NCI-H2227 treated with DMSO at 0.1 percent for 48 hours (cell line): ENCODE data around the gene PRPF6.

Experiments used
- DNase-seq: peaks from one replicate; lab custom pipeline; 2025; lab: John Stamatoyannopoulos, UW

The PRPF6 gene

DNA sequence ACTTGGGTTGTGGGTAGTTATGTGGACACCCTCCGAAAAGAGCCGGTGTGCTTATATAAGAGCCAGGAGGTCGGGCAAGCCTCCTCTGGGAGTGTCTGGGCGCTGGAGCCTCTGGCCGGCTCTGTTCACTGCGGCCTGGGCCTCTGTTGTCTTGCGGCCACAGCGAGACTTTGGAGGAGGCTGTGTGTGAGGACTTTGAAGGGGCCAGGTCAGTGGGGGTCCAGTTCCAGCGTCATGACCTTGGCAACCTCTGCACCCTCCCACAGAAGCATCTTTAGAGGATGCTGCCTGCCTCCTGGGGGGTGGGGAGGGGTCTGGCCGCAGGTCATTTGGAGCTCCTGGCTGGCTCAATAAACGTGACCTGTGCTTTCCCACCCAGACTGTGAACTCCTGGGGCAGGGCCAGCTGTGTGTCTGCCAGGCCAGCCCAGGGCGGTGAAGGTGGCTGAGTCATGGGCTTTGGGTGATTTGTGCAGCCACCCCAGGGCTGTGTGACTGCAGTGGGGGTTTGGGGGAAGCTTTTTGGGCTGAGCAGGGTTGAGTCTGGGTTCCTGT is 83.3 kb downstream of the PRPF6 start:
- DNase-seq, result no peak

DNA sequence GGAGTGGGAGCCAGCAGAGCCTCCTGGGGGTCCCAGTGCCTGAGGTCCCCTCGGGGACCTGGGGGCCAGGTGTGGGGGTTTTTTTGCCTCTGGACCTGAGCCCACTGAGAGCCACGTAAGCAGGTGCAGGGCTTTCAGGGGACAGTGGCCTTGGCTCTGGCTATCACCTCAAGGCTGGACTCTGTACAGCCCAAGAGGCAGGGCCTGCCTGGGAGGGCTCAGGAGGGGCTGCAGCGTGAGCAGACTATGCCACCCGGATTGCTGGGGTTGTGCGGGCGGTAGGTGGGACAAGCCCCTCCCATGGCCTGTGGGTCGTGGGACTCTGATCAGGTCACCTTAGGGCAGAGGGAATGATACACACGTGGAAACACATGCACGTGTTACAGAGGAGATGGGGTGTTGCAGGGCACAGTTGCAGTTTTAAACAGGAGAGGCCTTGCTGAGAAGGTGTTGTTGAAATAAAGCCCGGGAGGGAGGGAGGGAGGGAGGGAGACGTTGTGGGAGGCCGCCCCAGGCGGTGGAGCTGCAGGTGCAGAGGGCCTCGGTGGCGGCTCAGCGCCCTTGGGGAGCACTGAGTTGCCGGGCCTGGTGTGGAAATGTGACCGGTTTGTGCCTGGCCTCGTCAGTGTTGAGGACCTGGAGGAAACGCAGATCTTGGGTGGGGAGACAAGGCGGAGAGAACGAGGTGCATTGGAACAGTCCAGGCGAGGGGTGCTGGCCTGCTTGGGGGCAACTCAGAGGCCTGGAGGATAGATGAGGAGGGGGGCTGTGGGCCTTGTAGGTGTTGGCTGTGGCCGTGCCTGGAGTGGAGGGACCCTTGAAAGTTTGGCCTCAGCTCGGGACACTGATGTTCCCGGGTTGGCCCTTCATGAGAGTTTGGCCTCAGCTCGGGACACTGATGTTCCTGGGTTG is 84.4 kb downstream of the PRPF6 start:
- DNase-seq, result no peak

DNA sequence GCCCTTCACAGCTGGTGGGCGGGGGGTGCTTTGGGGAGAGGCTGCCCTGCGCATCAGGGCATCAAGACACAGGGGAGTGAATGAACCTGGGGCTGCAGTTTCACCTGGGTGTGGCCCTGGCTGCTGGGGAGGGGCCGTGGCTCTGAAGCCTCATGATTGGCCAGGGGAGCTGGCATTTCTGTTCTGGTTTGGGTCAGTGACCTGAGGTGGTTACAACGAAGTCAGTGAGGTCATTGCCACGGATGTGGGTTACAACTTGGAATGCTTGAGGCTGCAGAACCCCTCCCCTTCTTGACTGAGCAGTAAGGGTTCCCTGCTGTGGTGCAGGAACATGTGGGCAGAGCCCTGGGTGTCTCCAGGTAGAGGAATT is 85.0 kb downstream of the PRPF6 start:
- no peak for DNase-seq

DNA sequence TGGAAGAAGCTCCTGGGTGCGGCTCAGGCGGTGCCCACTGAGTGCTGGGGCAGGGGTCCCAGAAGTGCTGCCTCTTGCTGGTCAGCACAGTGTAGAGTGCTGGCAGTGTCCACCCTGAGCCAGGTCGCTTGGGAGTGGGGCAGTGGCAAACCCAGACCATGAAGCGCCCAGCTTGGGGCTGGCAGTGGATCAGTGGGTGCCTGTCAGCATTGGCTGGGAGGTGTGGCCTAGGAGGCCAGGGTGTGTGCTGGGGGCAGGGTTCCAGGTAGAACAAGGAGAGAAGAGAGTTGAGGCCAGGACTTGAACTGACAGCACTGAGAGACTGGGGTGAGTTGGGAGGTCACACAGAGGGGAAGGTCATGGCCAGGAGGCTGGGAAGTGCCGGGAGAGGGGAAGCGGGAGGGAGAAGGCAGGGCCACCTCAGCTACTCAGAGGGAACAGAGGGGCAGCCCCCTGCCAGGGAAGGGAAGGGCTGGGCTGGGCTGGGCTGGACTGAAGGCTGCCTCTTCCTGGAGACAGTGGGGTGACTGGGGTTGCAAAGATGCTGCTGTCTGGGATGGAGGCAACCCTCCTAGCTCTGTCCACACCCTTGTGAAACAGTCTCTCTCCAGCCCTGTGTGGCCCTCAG is 86.2 kb downstream of the PRPF6 start:
- DNase-seq, result no peak

DNA sequence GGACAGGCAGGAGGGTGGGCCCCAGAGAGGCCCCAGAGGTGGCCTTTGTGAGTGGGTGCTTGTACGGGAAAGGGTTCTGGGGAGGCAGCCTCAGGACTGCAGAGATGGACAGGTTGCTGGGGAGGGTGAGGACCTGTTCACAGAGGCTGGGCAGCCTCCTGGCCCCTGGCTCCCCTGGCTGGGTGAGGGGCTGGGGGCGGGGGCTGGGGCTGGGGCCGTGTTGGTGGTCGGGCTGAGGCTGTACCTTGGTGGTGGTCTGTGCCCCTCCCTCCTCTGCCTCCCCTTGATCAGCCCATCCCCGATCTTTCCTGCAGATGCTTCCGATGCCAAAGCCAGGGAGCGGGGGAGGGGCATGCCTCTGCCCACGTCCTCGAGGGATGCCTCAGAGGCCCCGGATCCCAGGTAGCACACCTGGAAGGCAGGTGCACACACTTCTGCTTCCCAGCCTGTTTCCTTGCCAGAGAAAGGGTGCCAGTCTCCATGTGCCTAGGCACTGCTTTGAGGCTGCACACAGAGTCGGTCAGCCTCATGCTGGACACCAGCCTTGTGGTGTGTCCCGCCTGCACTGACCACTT is 86.9 kb downstream of the PRPF6 start:
- no peak for DNase-seq

DNA sequence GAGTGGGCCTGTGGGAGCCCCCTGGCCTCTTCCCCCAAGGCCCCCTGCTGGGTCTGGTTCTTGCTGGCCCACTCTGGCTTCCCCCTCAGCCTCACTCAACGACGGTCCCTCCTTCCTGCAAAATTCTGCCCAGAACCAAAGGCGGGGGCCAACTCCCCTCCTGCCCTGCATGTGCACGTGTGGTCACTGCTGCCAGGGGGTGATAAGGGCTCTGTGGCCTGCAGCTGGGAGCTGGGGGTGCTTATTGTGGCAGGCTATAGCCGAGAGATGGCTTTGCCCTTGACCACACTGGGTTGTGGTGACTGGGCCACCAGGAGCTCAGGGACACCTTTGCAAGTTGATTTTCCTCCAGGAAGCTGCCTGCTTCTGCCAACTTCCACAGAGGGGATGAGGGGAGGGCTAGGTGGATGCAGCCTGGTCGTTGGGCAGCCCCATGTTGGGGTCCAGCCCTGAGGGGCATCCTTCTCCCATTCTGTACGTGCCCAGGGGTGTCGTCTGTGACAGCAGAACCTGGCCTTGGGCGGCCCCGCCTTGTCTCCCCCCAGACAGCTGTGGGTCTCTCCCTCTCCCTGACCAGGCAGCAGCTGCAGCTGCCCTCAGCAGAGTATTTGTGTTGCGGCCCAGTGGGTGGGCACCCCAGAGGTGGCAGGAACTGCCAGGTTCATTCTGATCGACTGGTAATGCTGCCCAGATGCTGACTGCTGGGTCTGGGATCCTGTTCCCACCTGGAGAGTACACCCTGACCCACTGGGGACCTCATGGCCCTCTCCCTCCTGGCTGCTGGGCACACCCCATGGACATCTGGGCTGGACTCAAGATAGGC is 87.7 kb downstream of the PRPF6 start:
- no peak for DNase-seq

DNA sequence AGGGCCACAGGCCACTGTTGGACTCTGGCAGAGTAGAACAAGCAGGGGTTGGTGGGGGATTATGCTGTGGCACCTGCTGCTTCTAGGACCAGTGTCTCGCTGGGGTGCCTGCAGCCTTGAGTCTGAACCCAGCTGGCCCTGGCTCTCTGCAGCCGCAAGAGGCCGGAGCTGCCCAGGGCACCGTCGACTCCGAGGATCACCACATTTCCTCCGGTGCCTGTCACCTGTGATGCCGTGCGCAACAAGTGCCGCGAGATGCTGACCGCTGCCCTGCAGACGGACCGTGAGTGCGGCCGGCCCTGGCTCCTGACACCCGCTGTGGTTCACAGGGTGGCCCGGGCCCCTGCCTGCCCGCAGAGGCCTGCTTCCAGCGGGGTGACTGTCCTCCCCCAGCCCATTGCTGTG is 88.3 kb downstream of the PRPF6 start:
- no peak for DNase-seq

DNA sequence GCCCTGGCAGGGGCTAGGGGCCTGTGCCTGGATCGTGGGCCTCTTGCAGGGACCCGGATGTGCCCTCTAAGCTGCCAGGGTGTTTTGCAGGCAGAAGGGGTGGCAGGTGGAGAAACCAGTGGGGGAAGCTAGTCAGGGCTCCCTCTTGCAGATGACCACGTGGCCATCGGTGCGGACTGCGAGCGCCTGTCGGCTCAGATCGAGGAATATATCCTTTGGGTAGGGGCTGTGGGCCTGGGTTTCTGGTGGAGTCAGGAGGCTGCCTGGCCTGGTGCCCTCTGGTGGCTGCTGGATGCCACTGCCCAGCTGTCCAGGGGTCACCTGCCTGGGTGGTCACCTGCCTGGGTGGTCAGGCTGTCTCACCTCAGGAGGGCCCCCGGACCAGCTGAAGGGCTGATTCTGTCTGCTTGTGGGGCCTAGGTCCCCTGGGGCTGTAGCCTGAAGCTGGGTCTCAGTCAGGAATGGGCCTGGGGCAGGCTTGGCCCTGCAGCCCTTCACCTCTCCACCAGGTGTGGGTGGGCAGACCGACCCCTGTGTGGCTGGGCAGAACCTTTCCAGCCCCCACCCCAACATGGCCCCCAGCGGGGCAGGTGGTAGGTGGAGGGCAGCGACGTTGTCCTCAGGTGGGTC is 88.8 kb downstream of the PRPF6 start:
- DNase-seq, result no peak

DNA sequence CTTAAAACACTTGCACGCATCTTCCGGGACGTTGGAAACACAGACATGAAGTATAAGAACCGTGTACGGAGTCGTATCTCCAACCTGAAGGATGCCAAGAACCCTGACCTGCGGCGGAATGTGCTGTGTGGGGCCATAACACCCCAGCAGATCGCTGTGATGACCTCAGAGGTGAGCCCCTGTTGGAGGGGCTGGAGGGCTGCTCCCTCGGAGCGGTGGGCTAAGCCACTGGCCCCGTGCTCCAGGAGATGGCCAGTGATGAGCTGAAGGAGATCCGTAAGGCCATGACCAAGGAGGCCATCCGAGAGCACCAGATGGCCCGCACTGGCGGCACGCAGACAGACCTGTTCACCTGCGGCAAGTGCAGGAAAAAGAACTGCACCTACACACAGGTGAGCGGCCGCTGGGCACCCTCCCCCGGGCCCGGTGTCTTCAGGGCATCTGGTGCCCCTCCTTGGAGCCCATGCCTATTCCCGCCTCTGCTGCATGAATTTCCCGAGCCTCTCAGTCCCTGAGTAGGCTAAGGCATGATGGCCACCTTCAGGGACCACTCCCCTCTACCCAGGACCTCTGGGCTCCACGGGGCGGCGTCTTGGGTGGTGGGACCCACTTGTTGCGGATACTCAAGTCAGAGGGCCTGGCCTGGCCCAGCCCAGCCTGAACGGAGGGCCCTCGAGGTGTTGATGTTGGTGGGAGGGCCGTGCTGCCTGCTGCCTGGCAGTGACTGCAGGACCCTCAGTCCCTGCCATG is 89.5 kb downstream of the PRPF6 start:
- no peak for DNase-seq

DNA sequence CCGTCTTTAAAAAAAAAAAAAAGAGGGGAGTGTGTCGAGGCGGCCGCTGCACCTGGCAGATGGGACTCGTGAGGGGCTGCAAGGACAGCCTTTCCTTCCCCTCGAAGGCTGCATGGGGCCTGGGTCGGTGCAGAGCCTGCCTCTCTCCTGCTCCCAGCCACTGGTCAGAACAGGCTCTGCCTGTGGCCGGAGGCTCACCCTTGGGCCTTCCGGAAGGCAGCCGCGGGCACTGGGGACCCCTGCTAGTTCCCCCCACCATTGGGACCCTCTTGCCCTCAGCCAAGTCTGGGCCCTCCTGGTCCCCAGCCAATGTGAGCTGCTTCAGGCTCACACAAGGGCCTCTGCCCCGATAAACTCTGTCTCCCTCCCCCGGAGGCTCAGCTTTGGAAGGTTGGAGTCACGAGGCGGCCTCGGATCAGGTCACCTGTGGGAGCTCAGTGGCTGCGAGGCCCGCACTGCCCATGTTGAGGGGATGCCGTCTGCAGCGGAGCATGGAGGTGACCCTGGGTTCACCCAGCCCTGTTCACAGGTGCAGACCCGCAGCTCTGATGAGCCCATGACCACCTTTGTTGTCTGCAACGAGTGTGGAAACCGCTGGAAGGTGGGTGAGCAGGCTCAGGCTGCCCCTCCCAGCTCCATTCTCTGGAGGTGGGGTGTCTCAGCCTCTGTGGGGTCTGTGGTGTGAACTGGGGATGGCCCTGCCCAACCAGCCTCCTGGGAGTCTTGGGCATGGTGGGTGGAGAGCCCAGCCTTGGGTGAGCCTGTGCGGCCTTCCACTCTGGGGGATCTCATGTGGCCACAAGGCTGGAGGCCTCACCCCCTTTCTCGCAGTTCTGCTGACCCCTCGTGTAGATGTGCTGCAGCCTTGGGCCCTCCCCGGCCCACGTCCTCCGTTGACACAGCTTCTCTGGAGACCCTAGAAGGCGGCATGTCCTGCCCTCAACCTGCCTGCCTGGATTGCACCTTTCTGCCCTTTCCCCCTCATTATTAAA is 90.7 kb downstream of the PRPF6 start:
- no peak for DNase-seq

DNA sequence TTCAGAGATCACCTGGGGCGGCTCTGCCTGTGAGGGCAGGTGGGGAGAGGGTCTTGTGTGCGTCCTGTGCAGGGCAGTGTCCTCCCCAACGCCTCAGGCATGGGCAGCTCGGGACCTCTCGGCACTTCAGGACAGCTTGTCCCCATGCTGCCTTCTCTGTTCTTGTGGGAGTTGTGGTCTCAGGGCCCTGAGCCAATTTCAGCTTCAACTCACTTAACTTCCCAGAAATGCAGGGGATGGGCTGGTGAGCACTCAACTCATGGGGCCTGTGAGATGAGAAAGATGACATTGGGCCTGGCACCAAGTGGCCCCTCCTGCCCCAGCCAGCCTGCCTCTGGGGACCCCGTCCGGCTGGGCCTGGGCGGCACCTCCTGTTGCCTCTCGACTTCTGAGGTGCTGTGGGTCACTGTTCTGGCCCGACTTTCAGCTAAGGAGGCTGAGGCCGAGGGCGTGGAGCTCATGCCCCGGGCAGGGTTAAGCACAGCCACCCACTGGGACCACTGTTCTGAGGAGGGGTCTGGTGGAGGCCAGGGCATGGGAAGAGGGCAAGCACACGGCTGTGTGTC is 91.6 kb downstream of the PRPF6 start:
- DNase-seq, result no peak

DNA sequence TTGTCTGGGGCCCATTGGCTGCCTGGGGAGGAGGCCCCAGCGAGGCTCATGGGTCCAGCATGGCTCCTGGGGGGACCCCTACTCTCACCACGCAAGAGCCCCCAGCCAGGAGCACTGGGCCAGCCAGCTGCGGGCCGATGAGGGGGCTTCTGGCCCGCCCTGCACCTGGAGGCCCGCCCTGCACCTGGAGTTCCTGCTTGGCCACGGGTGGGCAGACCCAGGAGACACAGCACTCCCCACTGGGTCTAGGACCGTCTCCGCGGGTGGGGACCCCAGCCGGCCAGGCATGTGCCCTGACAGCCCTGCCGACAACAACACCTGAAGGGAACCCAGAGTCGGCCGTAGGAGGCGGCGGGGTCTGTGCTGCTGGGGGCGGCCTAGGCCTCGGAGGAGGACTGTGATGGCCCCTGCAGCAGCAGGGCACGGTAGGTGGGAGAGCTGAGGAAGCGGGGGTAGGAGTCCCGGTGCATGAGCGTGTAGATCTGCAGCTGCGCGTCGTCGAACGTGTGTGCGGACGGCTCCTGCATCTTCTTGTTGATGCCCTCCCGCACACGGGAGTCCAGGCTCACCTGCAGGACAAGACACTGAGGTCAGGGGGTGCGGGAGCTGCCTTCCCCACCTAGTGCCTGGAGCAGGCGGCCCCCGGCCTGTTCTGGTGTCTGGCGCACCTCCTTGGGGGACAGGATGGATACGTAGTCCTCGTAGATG is 92.7 kb downstream of the PRPF6 start:
- no peak for DNase-seq

DNA sequence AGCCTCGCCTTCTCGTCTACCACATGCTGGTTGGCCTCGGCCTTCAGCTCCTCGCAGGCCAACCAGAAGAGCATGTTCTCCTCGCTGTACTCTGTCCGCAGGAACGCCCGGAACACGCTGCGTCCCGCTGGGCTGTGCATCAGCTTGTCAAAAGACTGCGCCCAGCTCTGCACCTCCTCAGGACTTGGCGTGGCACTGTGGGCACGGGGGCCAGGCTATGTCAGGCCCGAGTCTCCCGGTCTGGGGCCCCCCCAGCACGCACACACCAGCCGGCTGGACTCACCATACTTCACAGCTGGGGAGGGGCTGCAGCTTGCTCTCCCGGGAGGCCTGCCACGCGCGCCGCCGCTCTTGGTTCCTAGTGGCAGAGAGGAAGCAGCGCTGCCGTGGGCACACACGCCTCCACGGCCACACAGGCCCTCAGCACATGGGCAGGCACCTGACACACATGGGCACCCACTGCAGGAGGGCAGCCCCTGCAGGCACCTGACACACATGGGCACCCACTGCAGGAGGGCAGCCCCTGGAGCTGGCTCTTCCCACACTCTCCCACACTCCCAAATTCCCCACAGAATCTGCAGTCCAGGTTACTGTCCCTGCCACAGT is 93.4 kb downstream of the PRPF6 start:
- DNase-seq, result no peak

DNA sequence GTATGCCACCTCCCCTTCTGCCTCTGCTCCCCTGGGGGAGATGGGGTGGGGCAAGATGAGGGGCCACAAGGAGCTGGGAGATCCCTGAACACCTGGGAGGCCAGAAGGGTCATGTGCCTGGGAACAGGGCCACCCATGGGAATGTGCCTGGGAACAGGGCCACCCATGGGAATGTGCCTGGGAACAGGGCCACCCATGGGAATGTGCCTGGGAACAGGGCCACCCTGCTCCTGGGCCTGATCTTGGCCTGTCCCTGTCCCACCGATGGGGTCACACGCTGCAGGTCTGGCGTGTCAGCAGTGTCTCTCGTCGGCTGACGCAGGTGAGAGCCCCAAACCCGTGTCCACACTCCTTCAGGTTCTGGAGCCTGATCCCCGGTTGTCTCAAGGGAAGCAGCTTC is 94.0 kb downstream of the PRPF6 start:
- no peak for DNase-seq

DNA sequence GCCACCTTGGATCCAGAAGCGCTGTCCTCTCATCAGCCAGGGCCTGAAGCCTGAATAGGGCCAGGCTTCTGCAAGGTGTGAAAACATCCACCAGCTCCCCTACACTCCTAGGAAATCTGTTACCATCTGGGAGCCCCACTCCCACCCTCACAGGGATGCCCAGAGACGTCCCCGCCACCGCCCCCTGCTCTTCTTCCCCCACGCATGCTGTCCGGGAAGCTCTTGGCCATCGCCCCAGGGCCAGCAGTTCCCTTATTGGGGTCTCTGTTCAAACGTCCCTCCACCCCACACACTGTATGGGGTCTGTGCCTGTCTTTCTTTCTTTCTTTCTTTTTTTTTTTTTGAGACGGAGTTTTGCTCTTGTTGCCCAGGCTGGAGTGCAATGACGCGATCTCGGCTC is 94.6 kb downstream of the PRPF6 start:
- DNase-seq, result no peak

DNA sequence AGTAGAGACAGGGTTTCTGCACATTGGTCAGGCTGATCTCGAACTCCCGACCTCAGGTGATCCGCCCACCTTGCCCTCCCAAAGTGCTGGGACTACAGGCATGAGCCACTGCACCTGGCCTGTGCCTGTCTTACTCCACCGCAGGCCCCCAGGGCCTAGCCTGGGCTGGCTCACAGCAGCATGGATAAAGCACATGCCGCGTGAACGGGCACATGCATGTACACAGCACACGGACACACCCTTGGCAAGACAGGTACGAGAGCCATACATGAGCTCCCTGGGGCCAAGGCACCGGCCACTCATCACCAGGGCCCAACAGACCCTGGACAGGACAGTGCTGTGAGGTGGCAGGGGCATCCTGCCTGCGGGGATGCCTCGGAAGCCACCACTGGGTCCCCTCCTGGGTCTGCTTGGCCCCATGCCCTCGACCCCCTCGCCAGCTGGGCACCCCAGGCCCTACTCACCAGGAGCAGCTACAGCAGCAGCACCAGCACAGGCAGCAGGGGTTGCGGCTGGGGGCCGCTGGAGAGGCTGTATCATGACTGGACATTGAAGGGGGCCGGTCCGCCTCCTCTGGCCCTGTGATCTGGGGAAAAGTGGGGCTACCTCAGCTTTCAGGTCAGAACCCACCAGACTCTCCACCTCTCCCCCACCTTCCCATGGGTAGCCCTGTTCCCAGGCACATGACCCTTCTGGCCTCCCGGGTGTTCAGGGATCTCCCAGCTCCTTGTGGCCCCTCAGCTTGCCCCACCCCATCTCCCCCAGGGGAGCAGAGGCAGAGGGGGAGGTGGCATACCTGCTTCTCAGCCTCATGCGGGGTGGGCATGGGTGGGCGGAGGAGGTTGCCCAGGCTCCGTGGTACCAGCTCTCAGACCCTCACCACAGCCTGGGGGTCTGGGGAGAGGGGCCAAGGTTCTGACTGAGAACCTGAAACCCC is 95.4 kb downstream of the PRPF6 start:
- DNase-seq, result no peak

DNA sequence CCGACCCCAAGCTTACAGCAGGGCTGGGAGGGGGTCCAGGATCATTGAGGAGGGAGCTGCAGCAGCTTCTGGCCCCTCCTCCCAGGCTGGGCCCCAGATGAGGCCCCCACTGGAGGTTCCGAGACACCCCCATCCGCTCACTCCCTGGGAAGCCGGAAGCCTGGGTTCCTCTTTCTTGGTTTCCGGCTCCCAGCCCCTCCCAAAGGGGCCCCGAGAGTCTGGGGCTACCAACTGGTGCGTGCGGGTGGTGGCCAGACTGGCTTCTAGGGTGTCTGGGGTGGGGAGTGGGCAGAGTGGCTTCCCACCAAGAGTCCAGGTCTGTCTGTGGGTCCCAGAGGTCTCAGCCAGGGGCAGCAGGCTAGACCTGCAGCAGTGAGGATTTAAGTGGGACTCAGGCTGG is 96.2 kb downstream of the PRPF6 start:
- DNase-seq, result no peak
